Non-pigmented ciliary epithelial cell (primary cell): Measurements from ENCODE around the gene FRMD4A.
A peak's percentile ranks its signal among the peaks of the same experiment; 100 is the strongest.
"Not testable (repeated sequence)": the region's sequence is repeated elsewhere in the genome, so short reads cannot be mapped to it uniquely, and the experiment has no call there.

Experiments
- DNase-seq: peaks from one replicate; pipeline ENCODE4 v3.0.0-alpha.2; 2010; ENCODE audit warnings: low read depth

FRMD4A gene

DNA sequence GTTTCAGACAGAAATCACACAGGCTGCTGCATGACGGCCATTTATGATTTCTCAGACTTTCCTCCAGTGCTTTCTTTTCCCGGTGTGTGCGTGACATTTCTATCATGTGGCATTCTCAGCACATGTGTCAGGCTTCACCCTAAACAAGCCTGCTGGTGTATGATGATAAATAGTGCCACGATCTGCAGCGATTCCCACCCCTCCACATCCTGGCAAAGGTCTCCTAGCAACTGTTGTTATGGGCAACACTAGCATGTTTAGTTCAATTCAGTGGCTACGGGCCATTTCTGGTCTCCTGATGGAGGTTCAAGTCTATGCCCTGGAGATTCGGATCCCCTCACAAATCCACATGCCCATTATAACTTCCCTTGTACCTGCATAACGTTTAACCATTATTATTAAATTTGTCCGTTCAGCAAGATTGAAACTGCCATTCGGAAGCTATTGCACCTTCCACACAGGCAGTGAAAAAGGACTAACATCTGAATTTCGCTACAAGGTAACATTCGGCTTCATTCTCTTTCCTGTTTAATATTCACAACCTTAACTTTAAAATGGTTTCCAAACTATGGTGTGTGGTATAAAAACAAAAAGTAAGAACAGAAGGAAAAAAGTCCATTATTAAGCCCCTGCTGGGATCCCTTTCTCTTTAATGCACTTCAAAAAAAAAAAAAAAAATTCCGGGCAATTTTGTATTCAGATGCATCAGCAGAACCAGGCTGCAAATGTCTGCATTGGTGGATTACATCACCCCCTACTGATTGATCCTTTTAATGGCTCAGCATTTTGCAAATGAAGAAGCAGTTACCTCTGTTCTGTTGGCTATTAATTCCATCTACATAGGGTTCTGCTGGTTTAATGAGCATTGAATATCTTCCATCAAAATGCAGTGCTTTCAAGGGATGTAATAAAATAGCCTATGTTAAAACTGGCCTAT lies 90.2 kb downstream of the FRMD4A start:
- DNase-seq, result no peak

DNA sequence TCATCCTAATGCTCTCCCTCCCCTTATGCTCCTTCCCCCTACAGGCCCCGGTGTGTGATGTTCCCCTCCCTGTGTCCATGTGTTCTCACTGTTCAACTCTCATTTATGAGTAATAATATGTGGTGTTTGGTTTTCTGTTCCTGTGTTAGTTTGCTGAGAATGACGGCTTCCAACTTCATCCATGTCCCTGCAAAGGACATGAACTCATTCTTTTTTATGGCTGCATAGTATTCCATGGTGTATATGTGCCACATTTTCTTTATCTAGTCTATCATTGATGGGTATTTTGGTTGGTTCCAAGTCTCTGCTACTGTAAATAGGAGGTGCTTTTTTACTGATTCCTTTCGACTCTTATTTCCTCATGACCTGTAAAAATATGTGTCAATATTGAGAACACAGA lies 92.1 kb downstream of the FRMD4A start:
- DNase-seq, result not testable (repeated sequence)

DNA sequence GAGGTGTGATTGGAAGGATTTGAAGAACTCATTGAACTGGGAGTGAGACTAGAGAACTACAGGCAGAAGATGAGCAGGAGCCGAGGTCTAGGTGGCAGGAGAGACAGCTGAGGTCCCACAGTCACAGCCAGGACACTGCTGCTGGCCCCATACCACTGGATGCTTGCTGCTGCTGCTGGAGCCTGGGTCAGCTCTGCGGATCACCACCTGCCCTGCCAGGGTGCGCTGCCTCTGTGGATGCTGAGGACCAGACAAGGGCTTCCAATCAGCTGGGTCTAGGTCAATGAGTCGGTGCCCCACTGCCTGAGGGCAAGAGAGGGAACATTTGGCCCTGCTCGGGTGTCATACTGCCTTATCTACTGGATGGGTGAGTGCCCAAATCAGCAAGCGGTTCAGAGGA lies 94.4 kb downstream of the FRMD4A start:
- DNase-seq, result no peak

DNA sequence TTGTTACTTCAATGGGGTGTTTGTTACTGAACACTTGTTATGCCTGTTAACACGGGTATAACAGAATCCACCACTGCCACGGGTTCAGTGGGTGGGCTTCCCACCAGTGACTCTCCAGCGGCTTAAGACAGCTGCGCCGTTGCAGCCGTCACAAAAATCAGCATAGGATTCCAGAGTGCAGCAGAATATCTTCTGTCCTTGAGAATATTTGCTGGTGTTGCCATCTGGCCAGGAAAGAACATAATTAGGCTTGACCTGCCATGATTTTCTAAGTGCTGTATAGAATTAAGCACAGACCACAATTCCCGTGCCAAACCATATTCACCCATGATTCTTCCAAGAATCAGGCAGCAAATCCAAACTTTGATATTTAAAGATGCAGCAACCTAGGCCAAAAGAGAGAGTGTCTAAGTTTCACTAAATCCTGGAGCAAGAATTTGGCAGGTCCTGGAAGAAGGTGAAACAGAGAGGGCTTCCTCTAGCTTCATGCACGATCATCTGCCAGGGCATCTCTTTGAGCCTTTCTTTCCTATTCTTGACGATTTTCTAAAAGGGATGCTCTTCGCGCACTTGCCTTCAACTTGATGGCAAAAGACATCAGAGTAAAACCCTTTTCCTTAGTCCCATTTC lies 95.0 kb downstream of the FRMD4A start:
- DNase-seq, result no peak

DNA sequence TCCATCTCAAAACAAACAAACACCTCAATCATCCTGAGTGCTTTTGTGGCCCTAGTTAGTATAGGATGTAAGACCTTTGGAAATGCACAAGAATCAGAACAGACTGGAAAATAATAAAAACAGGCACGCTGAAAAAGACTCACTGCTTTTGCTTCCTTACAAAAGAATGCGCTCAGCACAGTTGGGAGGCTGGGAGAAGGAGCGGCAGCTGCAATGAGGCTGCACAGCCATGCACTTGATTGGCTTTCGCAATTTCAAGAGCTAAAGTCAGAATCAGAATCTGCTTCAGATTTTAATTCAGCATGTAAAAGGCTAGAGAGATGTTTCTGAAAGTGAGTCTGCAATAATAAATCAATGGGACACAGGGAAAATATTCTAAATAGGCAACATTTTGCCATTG lies 97.2 kb downstream of the FRMD4A start:
- DNase-seq, result no peak

DNA sequence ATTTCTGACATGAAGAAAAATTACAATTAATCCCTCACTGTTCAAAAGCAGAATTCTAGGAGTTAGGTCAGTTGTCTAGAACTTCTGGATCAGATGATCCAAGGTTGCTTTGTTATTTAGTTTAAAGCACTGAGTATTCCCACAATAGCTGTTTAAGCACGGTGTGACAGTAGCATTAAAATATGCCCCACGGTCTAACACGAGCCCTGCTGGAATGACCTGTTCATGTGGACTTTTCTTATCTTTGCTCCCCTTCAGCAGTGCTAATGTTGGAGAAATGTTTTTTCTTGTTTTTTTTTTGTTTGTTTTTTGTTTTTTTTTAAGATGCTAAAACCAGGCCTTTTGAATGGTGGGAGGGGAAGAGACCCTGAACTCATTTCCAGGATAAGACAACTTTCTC lies 101.9 kb downstream of the FRMD4A start:
- not testable (repeated sequence) for DNase-seq

DNA sequence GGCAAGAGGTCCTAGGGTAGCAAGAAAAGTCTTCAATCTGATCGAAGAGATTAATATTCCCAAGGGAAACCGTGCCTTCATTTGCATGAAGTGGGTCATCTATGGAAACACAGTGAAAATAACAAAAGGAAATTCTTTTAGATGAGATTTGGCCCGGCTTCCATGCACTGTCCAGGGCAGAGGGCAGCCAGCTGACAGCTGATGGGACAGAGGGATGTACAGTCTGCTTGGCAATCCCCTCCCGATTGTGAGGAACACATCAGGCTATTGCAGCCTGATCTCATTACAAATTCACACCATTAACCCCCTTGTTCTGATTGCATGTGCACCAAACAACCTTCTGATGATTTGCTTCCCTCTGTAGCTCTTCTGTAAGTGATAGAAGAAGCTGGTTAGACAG lies 105.3 kb downstream of the FRMD4A start:
- no peak for DNase-seq

DNA sequence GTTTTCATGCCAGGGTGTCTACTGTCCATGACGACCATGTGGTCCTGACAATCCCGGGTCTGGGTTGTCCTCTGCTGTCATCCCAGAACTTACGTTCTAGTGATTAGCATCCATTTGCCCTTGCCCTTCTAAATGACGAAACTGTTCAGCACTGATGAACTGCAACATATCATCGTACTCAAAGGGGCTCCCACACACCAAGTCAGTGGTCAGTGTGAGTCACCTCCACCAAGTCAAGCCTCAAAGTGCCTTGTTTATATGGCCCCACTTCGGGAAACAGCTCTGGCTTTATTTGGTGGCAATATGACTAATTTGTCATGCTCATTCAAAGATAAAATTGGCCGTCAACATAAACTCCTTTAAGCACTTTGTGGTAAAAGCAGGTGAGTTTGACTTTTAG lies 110.7 kb downstream of the FRMD4A start:
- no peak for DNase-seq

DNA sequence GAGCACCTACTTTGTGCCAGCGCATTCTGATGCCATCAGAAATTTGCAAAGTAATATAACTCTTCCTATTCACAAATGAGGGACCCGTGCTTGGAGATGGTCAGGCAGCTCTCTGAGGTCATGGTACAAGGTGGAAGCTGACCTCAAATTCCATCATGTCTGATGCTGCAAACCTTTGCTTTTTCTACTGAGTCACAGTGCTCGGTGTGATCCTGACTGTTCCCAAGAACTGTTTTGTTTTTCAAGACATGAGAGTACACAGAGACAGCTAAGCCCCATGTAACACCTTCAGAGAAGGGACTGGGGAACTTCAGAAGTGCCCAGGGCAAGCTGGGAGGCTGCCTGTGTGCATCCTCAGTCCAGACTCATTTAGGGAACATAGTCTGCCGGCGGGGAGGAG lies 111.3 kb downstream of the FRMD4A start:
- peak; percentile 15 for DNase-seq

DNA sequence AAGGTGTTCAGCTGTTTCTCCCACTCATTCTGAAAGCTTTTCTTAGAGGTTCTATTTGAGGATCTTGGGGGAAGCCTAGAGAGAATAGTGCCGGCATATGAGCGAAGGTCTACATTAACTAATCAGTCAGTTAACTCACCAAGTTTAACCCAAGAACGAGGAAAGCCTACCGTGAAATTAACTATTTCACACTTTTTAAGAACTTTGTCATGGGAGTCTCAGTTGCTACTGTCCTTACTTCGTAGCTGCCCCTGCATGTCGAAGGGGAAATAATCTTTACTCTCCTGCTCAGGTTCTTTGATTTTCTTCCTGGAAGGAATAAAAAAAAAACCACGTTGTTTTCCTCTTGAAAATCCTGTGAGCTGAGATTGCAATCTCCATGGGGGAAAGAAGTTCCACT lies 115.1 kb downstream of the FRMD4A start:
- DNase-seq, result no peak

DNA sequence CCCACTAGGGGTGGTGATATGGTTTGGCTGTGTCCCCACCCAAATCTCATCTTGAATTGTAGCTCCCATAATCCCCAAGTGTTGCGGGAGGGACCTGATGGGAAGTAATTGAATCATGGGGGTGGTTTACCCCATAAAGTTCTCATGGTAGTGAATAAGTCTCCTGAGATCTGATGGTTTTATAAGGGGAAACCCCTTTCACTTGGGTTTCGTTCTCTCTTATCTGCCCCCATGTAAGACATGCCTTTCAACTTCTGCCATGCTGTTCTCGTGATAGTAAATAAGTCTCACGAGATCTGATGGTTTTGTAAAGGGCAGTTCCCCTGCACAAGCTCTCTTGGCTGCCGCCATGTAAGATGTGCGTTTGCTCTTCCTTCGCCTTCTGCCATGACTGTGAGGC lies 117.0 kb downstream of the FRMD4A start:
- not testable (repeated sequence) for DNase-seq

DNA sequence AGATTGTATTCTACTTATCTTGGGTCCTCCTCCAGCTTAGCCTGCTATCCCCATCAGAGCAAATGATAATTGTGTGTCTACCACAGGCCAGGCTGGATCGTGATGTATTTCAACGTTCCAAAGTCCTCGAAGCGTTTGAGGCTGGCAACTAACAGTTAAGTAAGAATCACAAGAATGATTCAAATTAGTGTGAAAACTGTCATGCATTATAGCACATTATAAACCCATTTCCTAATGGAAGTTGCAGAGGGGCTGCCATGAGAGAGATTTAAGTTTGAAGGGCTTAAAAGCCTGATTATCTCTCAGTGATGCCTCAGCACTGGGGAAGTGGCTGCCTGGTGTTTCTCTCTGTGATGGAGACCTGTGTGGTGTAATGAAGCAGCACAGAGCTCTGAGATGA lies 119.1 kb downstream of the FRMD4A start:
- no peak for DNase-seq

DNA sequence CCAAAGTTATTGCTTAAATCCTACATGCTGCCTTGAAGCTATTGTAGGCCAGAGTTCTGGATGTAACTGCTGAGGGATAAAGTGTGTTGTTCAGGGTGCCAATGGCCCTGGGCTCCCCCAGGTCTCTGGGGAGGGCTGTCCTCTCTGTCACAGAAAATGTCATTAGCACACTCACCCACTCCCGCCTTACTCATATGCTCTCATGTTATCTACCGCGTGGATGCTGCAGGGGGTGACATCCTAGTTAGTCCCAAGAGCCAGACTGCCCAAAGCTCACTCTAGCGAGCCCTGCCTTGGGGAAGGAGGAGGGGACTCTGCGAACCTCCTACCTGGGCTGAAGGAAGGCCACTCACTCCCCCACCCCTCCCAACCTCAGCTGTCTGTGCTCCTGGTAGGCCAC lies 122.5 kb downstream of the FRMD4A start:
- DNase-seq, result no peak

DNA sequence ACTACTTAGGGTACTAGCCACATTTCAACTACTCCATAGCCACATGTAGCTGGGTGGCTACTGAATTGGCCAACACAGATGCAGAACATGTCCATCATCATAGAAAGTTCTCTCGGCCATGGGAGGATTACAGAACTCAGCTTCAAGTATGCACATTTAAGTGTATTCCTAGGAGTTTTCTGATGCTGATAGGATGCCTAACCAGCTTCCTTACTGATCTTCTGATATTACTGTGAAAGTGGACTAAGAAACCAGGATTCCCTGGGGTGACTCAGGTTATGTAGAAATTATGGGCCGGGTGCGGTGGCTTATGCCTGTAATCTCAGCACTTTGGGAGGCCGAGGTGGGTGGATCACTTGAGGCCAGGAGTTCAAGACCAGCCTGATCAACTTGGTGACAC lies 125.5 kb downstream of the FRMD4A start:
- no peak for DNase-seq

DNA sequence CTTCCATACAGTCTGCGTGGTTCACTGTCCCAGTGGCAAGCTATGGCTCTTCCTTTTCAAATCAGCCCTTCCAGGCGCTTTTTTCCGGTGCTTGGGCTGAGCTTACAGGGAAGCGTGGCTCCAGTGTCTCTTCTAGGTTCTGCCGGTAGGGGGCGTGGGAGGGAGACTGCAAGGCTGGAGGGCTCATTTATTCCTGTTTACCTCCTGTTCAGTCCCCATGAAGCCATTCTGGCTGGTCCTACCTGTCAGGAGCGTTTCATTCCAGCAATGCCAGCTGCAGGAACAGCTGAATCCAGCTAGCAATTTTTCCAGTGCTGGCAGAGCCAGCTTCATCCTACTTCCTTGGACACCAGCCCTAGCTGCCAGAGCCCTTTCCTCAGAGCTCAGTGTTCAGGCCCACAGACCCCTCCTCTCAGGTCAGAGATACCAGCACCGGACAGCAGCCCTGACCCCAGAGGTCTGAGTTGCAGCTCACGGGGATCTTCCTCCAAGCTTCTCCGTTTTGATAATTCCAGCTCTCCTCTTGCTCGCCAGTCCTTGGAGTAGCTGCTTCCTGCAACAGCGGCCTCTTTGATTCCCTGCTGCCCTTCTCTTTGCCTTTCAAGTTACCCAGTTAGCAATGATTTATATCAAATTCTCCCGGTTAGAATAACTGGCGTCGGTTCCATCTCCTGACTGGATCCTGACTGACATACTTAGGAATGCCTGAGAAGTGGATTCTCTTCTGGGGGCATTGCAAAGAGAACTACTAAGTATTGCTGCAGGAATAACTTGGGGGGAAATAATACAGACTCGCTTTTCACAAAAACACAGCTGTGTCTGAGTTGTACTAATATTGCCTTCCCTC lies 129.8 kb downstream of the FRMD4A start:
- no peak for DNase-seq

DNA sequence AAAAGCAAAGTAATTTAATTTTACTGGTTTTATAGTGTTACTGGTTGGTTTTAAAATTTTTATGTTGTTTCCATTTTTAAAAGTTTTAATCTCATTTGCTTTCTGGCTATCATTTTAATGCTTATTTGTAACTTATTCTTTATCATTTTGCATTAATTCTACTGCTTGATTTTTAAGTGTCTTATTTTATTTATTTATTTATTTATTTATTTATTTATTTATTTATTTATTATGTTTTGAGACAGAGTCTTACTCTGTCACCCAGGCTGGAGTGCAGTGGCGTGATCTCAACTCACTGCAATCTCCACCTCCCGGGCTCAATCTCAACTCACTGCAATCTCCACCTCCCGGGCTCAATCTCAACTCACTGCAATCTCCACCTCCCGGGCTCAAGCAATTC lies 131.6 kb downstream of the FRMD4A start:
- not testable (repeated sequence) for DNase-seq

DNA sequence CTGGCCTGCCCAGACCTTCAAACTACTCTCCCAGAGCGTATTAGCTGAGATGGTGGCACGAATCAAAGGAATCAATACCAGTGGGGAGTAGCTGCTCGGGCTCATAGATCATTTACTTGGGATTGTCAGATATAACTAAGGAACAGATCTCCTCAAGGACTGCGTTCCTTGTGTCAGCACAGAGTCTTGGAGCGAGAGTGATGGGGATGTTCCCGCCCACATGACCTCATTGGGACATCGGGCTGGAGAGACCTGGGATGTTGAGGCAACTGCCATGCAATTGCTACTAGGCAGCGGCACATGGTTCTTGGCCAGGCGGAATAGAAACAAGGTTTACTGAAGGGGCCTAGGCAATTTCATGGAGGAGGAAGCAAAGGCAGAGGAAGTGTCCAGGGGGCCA lies 132.6 kb downstream of the FRMD4A start:
- no peak for DNase-seq

DNA sequence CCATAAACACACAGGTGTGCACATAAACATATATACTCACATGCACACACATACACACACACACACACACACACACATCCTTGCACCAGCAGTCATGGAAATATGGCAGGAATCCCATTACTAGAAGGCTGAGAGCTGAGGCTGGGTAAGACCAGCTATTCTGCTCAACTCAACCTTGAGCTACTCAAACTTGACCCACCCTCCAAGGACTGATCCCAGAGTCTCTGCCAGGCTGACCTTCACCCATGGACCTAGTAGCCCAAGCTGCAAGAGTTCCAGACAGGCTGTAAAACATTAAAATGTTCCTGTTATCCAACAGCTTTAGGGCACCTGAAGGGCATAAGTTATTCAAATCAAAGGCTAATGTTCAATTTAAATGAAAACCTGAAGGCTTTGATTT lies 134.6 kb downstream of the FRMD4A start:
- no peak for DNase-seq

DNA sequence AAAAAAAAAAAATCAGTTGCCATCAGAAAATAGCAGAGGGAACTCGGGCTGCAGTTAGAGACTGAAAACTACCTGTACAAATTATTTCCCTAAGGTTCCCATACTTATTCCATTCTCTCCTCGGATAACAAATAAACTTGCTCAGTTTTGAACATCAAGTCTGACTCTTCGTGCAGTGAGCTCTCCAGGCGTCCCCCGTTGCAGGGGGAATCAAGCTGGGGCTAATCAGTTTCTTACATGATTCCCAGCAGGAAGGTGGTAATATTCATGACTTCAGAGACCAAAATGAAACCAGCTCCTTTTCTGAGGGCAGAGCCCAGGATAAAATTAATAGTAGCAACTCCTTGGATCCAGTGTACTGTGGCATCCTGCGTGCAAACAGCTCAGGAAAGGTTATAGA lies 135.3 kb downstream of the FRMD4A start:
- no peak for DNase-seq

DNA sequence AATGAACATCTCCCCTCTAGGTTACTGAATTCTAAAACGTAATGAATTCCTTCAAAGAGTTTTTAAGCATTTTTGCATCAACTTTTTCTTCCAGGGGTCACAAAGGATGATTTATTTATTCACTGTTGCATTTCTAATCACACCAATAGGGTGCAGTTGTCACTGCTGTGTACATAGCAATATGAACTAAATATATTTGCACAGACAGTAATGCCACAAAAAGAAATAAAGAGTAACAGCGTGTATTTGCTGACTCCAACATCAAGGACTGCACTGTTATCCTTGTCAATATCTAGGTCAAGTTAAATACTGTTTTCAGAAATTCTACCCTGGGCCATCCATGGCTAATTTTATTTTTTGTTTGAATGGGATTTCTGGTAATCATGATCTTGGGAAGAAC lies 138.0 kb downstream of the FRMD4A start:
- DNase-seq, result no peak

DNA sequence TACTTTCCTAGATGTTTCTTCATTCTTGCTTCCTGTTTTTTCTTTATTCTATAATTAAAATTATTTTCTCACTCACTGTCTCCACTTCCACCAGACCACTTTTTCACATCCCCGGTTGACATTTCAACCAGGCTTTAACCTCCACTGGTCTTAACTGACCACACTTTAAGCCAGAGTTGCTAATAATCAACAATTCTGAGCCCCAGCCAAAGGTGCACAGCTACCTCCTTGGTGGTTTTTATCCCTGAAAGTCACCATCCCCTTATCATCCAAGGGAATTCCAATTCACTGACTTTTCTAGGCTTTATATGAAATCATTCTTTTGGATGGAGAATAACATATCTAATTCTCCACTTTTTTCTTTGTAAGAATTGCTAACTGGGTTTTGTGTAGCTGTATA lies 138.9 kb downstream of the FRMD4A start:
- no peak for DNase-seq

DNA sequence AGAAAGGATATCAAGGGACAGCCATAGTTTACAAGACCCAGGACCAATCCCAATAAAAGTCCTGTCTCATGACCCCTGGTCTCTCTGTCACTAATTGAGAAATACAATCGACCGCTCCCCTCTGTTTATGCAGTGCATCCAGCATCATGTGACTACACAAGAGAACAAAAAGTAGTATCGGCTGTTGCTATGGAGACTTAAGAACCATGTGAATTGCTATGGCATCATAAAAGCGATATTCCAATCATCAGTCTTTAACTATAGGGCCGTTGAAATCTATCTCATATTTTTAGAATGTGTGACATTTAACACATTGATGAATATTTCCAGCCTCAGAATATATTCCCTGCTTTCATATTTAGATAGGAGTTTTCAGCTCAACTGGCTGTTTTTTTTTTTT lies 139.3 kb downstream of the FRMD4A start:
- DNase-seq, result no peak

DNA sequence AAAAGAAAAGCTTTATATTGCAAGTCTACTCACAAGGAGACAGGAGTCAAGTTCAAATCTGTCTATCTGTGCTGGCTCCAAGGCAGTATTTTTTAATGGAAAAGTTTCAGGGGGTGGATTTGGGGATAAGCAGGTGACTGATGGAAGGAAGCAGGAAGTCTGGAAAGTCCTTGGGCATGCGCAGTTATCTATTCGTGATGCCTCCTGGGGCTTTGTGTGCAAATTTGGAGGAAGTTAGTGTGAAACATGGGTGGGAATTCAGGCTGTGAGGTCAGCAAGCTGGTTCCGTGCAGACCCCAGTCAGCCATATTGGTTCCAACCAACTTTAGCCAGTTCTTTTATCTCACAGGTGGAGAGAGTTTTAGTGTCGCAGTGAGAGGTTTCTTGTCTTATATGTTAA lies 140.0 kb downstream of the FRMD4A start:
- no peak for DNase-seq
